ENCODE data around the gene INO80B. TPM values are rescaled to one million over a fixed set of nuclear protein-coding genes. Genes with fewer than 3 reads are reported as not detected.

Gene INO80B
- total and polyA plus RNA-seq, 8 donors, result 4.7 to 52.2 (median 32.2) TPM; not detected in 1

DNA sequence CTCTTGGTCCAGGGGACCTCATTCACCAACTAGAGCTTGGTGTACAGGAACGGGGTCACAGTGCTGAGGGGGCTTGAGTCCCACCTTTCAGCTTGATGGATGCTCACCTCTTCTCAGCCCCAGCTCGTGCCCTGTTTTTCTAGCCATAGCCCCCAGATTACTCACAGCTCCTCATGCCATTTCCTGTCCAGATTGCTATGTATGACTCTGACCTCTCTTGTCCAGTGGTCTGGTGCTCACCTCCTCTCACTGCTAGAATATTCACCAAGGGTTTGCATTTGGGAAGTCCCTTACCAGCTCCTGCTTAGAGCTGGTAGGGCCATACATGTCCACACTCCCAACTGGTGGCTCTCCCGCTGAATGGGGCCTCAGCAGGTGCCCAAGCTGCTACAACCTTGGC lies 38.7 kb downstream of the INO80B start:
- Histone ChIP-seq H3K36me3 (peaks cover 43 to 60% (median 59%) of the 10 kb centered on the region in 4 donors), H3K4me3 (no peak overlapping the region), H3K27me3 (peaks cover 0 to 20% (median 13%) of the 10 kb centered on the region in 3 donors), H3K4me1 (peaks cover 12 to 15% (median 14%) of the 10 kb centered on the region in 4 donors), H3K27ac (no peak overlapping the region), H3K9me3 (no peaks in the 10 kb centered on the region)
- intact Hi-C loops (cut with DNase I; ENCODE audit: low total_unique reads), result no loop called here
- no peak for TF ChIP-seq EP300 (IDR thresholded peaks at IDR 0.05)
- TF ChIP-seq, protein P1, sequence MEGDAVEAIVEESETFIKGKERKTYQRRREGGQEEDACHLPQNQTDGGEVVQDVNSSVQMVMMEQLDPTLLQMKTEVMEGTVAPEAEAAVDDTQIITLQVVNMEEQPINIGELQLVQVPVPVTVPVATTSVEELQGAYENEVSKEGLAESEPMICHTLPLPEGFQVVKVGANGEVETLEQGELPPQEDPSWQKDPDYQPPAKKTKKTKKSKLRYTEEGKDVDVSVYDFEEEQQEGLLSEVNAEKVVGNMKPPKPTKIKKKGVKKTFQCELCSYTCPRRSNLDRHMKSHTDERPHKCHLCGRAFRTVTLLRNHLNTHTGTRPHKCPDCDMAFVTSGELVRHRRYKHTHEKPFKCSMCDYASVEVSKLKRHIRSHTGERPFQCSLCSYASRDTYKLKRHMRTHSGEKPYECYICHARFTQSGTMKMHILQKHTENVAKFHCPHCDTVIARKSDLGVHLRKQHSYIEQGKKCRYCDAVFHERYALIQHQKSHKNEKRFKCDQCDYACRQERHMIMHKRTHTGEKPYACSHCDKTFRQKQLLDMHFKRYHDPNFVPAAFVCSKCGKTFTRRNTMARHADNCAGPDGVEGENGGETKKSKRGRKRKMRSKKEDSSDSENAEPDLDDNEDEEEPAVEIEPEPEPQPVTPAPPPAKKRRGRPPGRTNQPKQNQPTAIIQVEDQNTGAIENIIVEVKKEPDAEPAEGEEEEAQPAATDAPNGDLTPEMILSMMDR (IDR thresholded peaks at IDR 0.05), result no peak
- no peak for TF ChIP-seq POLR2AphosphoS5 (IDR thresholded peaks at IDR 0.05)
- WGBS, 5 donors, result 90 to 97% (median 93%) methylated on average over 3 of the region's 3 CpGs
- no peak for DNase-seq

DNA sequence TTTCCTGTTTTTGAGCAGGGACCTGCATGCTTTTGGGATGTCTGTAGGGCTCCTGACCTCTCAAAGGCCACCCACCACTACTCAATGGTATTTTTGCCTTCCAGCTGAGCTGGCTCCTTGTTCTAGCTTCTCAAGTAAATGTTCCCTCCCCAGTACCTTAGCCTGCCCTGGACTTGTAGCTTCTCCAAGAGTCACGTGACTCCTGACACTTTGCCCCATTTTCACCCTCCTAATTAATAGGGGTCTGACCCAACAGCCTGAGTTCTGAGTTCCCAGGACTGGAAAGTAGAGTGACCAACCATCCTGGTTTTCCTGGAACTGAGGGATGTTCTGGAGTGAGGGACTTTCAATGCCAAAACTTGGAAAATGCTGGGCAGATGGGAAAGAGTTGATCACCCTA lies 40.6 kb downstream of the INO80B start:
- H3K27me3 ChIP-seq, result peaks cover 0 to 39% (median 30%) of the 10 kb centered on the region in 3 donors
- TF ChIP-seq POLR2AphosphoS5 (IDR thresholded peaks at IDR 0.05) (no peak), EP300 (IDR thresholded peaks at IDR 0.05) (no peak), POLR2A (IDR thresholded peaks at IDR 0.05) (no peak)
- TF ChIP-seq, protein P1 (IDR thresholded peaks at IDR 0.05), result no peak
- H3K36me3 ChIP-seq, result peaks cover 36 to 42% (median 41%) of the 10 kb centered on the region in 4 donors
- no peak overlapping the region for H3K4me3 ChIP-seq
- DNase-seq, result no peak
- intact Hi-C loops (cut with DNase I; ENCODE audit: low total_unique reads), result no loop called here
- WGBS, 5 donors, result 81 to 100% (median 94%) methylated on average over 1 of the region's 1 CpG
- H3K9me3 ChIP-seq, result no peaks in the 10 kb centered on the region
- no peak overlapping the region for H3K27ac ChIP-seq
- H3K4me1 ChIP-seq, result peaks cover 25 to 31% (median 29%) of the 10 kb centered on the region in 4 donors

DNA sequence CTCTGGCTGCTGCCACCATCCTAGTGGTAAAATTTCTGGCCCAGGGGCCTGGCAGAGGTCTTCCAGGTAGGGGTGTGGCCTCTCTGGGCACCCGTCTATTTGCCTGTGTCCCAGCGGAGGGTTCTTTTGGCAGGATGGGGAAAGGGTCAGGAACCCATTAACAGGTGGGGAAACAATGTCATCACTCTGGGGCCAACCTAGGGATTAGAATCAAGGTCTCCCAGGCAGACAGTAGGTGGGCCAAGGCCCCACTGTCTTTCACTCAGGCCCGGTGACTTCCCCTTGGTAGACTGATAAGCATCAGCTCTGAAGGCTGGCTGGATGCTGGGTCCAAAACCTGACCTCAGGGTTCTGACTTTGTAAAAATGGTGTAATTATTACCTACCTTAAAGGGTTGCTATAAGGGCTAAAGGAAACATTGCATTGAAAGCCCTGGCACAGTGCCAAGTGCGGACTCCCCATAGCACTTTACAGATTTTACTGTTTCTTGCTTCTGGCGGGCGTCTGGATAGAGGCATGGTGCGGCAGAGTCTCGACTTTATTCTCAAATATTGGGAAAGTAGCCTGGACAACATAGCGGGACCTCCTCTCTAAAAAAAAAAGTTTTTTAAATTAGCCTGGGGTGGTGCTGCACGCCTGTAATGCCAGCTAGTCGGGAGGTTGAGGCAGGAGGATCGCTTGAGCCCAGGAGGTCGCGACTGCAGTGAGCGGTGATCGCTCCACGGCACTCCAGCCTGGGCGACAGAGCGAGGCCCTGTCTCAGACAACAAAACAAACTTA lies 42.3 kb downstream of the INO80B start:
- intact Hi-C loops (cut with DNase I; ENCODE audit: low total_unique reads), result no loop called here
- no peak for DNase-seq
- Histone ChIP-seq H3K27me3 (peaks cover 0 to 56% (median 30%) of the 10 kb centered on the region in 3 donors), H3K27ac (peak overlapping the region in 2 of 5 donors; percentile 45 to 51), H3K4me3 (peak overlapping the region in 3 of 4 donors; percentile 40 to 56 (median 42)), H3K9me3 (no peaks in the 10 kb centered on the region), H3K36me3 (peaks cover 19 to 25% (median 23%) of the 10 kb centered on the region in 4 donors), H3K4me1 (peaks cover 29 to 39% (median 39%) of the 10 kb centered on the region in 4 donors)
- TF ChIP-seq, protein P1 (IDR thresholded peaks at IDR 0.05), result no peak
- TF ChIP-seq EP300 (IDR thresholded peaks at IDR 0.05) (no peak), POLR2AphosphoS5 (IDR thresholded peaks at IDR 0.05) (no peak), POLR2A (IDR thresholded peaks at IDR 0.05) (no peak)
- WGBS, 5 donors, result 57 to 66% (median 63%) methylated on average over 18 to 19 of the region's 19 CpGs

DNA sequence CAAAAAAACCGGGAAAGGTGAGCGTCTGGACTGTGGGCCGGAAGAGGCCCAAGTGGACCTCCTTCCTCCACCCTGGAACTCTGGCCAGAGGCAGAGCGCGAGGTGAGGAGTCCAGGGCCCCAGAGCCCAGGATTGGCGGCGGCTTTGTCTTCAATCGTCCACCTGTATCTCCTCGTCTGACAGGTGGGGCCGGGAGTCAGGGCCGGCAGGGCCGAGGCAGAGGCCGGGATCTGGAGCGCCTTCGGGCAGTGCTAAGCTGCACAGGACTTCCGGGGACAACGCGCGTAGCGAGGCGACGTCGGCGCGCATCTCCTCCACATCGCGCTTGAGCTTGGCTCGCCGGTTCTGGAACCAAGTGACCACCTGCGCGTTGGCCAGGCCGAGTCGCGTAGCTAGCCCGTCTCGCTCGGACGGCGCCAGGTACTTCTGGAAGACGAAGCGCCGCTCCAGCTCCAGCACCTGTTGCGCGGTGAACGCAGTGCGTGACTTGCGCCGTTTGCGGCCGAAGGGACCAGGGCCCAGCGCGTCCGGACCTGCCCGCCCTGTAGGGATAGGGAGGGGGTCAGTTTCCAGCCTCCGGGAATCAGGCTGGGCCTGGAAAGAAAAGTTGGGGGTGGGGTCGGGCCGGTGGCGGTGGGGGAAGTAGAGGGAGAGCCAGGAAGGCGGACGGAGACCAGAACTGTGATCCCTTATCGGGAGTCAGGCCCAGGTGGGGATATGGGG lies 43.1 kb downstream of the INO80B start:
- WGBS, 5 donors, result 1 to 5% (median 4%) methylated on average over 36 to 61 of the region's 61 CpGs
- Histone ChIP-seq H3K9me3 (no peaks in the 10 kb centered on the region), H3K27me3 (peaks cover 0 to 64% (median 30%) of the 10 kb centered on the region in 3 donors), H3K36me3 (peaks cover 11 to 17% (median 16%) of the 10 kb centered on the region in 4 donors), H3K4me1 (peaks cover 35 to 47% (median 46%) of the 10 kb centered on the region in 4 donors), H3K4me3 (peak overlapping the region; percentile 26 to 56 (median 41)), H3K27ac (peak overlapping the region in 2 of 5 donors; percentile 45 to 51)
- intact Hi-C loops (cut with DNase I; ENCODE audit: low total_unique reads), result no loop called here
- TF ChIP-seq POLR2AphosphoS5 (IDR thresholded peaks at IDR 0.05) (peak in 1 of 3 donors; percentile 50), EP300 (IDR thresholded peaks at IDR 0.05) (no peak)
- DNase-seq, result peak; percentile 34 to 61
